ENCODE data around the gene QRICH1.

Gene QRICH1

DNA sequence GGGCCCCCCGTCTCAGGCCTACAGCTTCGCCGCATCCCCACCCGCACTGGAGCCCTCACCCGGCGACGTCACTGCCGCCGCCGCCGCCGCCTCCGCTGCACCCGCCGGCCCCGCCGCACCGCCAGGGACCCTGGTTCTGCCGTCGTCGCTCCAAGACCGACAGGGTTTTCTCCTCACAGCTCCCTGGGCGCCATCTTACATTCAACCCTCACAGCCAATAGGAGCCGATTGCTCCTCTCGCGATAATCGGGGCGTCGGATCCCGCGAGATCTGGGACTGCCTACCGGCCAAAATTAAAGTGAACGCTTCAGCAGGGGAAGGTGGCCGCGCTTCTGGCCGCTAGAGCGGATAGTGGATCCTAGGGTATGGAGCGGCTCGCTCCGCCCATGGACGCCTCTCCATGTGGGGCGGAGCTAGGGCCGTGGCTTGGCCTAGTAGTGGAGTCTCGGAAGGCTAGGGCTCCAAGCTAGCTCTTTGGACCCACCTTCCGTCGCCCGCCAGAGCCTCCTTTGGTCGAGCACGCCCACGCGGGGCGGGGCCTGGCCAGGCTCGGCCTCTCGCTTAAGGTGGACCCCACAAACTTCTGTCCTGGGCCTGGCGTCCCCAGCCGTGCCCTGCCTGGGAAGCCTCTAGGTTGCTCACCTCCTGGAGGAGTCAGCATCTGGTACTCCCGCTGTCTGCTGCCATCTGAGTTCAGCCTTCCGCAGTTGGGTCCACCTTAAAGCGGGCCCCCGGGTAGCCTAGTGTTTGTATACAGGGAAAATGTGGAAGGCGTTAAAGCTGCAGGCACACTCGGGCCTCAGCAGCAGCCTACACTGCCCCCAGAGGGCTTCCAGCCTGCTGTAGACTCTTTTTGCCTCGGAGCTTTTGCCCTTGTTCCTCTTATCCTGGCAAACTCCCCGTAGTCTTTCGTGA, at the start of gene QRICH1:
Gene QRICH1 (minus strand): TSS at position 219 of the 915 bp plus-strand sequence. CDS start 17,054 bp downstream, outside the sequence.
- DNase-seq, result peak; percentile 99

- DNase-seq, result no peak
Measured at GRCh38 chr3:49140080-49140479, 46.2 kb upstream of the QRICH1 start.

DNA sequence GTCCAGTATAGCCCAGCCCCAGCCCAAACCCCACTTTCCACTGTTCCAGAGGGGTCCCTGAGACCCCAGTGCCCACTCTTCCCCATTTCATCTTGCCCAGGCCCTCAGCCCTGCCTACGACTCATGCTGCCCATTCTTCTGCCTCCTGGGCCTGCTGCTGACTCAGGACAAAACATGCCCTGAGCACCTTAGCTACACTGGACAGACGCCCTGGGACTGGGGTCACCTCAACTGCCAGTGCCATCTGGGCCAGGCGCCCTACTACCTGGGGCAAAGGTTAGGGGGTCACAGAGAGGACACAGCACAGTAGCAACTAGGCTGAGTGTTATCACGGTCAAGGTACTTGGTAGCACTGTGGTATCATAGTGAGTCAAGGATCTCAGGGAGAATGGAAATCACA, 41.6 kb upstream of the QRICH1 start:
- no peak for DNase-seq

GRCh38 chr3:49134471-49135265, 40.8 kb upstream of the QRICH1 start:
- no peak for DNase-seq

- peak; percentile 91 for DNase-seq
Measured at GRCh38 chr3:49133226-49133951, 39.5 kb upstream of the QRICH1 start.

GRCh38 chr3:49132437-49133225, 38.8 kb upstream of the QRICH1 start, which contains the start of gene LAMB2:
Gene LAMB2, minus strand, starts transcription at chr3:49133050. Its CDS starts 183 bp downstream, at chr3:49132867.
- peak; percentile 89 for DNase-seq

GRCh38 chr3:49132073-49132436, 38.2 kb upstream of the QRICH1 start:
- no peak for DNase-seq

DNA sequence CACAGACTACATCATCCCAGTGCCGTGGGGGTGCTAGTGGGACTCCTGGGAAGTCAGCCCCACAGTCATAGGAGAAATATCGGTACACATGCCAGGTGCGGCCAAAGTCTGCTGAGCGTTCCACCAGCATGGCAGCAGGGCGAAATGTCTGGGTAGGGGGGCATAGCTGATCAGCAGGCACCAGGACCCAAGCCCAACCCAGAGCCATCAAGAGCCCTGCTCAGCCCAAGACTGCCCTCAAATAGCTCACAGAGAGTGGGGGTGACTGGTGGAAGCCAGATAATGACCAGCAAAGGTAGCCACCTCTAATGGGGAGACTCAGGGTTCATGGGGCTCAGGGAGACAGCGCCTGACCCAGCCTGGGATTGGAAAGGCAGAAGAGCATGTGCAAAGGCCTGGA, 37.7 kb upstream of the QRICH1 start:
- DNase-seq, result no peak

DNA sequence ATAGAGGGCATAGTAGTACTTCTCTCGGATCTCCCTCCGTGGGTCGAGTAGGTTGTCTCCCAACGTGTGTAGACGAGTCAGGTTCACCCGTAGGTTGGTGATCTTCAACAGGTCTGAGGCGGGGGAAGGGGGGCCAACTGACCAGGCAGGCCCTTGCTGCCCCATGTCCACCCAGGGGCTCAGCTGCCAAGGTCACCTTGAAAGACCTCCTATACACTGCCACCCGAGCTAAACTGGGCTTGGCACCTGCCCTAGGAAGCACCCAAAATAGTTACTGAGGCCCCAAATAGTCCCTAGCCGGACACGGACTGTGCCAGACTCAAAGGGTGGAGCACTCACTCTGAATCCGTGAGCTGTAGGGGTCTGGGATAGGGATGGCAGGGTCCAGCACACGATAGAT, 37.2 kb upstream of the QRICH1 start:
- no peak for DNase-seq

DNA sequence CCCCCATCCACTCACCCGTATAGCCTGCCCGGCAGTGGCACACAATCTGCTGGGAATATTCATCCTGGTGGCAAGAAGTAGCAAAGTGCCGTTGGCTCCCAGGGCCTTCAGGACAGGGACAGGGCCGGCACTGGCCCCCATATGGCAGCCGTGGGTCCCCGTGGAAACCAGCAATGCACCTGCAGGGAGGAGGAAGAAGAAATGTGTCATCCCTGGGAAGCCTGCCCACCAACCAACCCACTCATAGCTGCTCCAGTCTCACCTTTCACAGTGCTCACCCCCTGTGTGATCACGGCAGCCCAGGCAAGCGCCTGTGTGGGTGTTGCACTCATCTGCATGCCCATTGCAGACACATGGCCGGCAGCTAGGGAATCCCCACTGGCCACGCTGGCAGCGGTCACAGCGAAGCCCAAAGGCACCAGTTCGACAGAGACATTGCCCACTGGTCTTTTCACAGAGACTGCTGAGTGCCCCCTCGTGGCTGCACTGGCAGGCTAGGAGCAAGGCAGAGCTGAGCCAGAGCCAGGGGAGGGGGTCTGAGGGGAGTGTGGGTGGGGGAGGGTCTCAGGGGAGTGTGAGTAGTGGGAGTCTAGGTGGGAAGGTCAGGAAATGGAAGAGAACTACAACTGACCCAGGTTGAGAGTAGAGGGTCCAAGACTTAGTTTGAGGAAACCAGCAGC, 31.3 kb upstream of the QRICH1 start:
- DNase-seq, result no peak

- DNase-seq, result no peak
Measured at GRCh38 chr3:49124203-49124602, 30.3 kb upstream of the QRICH1 start.

DNA sequence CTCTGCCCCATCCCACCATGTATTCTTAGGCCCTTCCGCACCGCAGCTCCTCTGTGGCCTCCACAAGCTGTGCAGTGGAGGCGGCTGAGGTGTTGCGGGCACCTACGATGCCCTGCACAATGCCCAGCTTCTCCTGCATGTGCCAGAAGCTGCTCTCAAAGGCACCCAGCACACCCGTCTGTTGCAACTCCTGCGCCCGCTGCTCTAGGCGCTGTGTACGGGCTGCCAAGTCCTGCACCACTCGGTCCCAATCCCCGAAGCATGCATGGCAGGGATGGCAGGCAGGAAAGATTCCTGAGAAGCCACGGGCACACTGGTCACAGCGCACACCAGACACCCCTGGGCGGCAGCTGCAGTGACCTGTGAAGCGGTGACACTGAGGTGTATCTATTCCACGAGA, 29.8 kb upstream of the QRICH1 start:
- DNase-seq, result no peak

GRCh38 chr3:49122886-49123545, 29.1 kb upstream of the QRICH1 start:
- no peak for DNase-seq

- DNase-seq, result no peak
Measured at GRCh38 chr3:49122451-49122850, 28.6 kb upstream of the QRICH1 start.

GRCh38 chr3:49122022-49122421, 28.2 kb upstream of the QRICH1 start:
- no peak for DNase-seq

DNA sequence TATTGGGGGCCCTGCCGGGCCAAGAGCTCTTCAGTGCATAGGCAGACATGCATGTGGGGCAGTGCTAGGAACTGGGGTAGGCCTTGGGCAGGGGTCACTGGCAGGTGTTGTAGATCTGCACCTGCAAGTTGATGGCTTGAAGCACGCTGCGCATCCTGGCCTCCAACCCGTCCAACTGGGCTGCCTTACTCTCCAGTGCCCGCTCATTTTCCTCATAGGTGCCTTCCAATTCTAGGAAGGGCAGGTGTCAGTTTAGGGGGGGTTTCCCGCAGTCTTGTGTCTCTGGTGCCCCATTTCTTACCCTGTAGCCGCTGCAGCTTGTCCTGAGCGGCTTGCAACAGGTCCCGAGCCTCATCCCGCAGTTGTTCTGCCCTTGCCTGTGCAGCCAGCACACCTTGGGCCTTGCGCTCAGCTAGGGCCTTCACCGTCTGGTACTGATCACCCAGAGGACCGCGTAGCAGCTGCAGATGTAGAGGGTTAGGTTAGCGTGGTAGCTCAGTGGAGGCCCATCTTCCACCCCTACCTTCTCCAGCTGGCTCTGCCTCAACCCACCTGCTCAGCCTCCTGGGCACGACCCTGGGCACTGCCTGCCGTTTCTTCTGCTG, 27.4 kb upstream of the QRICH1 start:
- DNase-seq, result no peak

DNA sequence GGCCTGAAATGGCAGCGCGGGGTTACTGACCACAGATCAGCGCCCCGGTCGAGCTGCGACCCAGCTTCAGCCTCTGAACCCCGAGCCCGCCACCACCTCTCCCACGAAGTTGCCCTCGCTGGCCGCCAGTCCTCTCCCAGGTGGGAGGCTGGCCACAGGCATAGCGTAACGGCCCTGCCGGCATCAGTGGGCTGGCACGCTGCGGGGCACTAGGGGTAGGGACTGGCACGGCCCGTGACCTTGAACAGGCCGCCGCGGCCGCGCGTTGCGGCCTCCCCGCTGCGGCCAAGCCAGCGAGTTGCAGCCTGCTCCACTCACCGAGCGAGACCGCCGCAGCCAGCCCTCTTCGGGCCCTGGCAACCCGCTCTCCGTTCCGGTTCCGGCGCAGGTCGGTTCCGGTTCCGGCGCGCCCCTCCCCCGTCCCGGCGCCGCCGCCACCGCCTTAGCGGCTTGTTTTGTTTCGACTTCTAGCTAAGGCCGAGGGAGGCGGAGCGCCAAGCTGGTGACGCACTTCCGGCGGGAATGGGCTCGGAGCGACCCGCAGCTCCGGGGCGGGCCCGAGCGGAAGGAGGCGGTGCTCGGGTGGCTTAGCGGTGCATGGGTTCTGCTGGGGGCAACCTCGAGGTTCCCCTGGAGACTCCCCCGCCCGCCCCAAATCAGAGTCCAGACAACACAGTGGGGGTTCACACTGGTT, 26.7 kb upstream of the QRICH1 start, which contains the start of gene USP19:
Gene USP19 (minus strand): TSS at position 386 of the 694 bp plus-strand sequence. CDS start 1,678 bp downstream, outside the sequence.
- DNase-seq, result peak; percentile 90

DNA sequence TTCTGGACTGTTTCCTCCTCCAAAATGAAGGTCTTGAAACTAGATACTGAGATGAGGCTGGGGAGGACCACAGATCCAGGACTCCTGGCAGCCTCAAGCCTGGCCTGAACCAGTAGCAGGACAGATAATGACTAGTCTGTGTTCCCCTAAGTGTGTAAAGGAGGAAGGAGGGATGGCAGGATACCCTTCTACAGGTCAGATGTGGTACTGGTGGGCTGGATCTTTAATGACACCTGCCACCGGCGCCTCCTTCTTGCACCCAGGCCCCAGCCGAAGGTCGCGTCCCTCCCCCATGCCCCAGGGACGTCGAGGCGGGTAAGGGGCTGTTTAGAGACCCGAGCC, 26.2 kb upstream of the QRICH1 start:
- no peak for DNase-seq

DNA sequence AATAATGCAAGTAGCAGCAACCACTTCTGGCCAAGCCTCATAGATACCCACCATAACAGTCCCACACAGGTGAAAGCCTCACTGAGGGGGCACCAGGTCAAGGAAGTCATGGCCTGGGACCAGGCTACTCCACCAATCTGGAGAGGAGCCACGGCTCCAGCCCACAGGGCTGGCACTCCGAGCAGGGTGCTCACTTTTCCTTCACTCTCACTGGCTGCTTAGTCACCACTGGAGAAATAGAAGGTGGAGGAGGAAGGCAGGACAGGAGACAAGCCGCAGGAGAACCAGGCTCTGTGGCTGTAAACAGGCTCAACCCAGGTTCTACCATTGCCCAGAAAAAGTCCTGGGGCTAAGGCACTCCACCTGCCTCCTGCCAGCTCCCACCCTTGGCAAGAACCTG, 25.6 kb upstream of the QRICH1 start:
- no peak for DNase-seq

GRCh38 chr3:49119036-49119435, 25.2 kb upstream of the QRICH1 start:
- no peak for DNase-seq
